22Rv1 (cell line): Measurements from ENCODE around the gene EIPR1.

Source experiments
- H3K27ac ChIP-seq: fragments of 450-650 bp; 2 replicates; pipeline ENCODE4 v1.5.1; 2017
- CTCF ChIP-seq: fragments of 450-650 bp; IDR thresholded peaks from 2 replicates; pipeline ENCODE4 v1.5.1; 2017; ENCODE audit warnings: mild to moderate bottlenecking
- ZFX ChIP-seq: fragments of 450-650 bp; IDR thresholded peaks from 2 replicates; pipeline ENCODE4 v1.6.1; 2017; ENCODE audit warnings: antibody characterized with exemption, borderline replicate concordance

Gene EIPR1

GRCh38 chr2:3163401-3163800 is 214.2 kb downstream of the EIPR1 start:
- no peak for TF ChIP-seq CTCF
- TF ChIP-seq ZFX: no peak
- no peak overlapping the region for H3K27ac ChIP-seq

- no peak for TF ChIP-seq ZFX
- no peak for TF ChIP-seq CTCF
- H3K27ac ChIP-seq: no peak overlapping the region
Measured at GRCh38 chr2:3162442-3163077, 215.1 kb downstream of the EIPR1 start.

GRCh38 chr2:3160751-3161330 is 216.8 kb downstream of the EIPR1 start:
- no peak for TF ChIP-seq ZFX
- no peak for TF ChIP-seq CTCF
- no peak overlapping the region for H3K27ac ChIP-seq

- TF ChIP-seq CTCF (no peak), ZFX (no peak)
- H3K27ac ChIP-seq: no peak overlapping the region
Measured at GRCh38 chr2:3159782-3160545, 217.7 kb downstream of the EIPR1 start.

- TF ChIP-seq ZFX (no peak), CTCF (no peak)
Measured at GRCh38 chr2:3154700-3155099, 222.9 kb downstream of the EIPR1 start.

GRCh38 chr2:3154146-3154545 is 223.5 kb downstream of the EIPR1 start:
- TF ChIP-seq ZFX: no peak
- TF ChIP-seq CTCF: no peak
- H3K27ac ChIP-seq: no peak overlapping the region

More at GRCh38 chr2:3154700-3155099, 222.9 kb downstream of the EIPR1 start:
- H3K27ac ChIP-seq: no peak overlapping the region
